IPS-18a (cell line): Measurements from ENCODE around the gene RBMS2.
"Not testable (repeated sequence)": the region's sequence is repeated elsewhere in the genome, so short reads cannot be mapped to it uniquely, and the experiment has no call there.

ENCODE experiments used
- H3K27ac ChIP-seq: one replicate; pipeline ENCODE4 v1.5.1; 2013; ENCODE audit warnings: low read length
- H3K27me3 ChIP-seq: one replicate; pipeline ENCODE4 v1.6.1; 2013; ENCODE audit warnings: mild to moderate bottlenecking, low read length; ENCODE audit not compliant: control insufficient read depth, insufficient read depth
- H3K36me3 ChIP-seq: one replicate; pipeline ENCODE4 v1.6.1; 2013; ENCODE audit warnings: low read depth, low read length; ENCODE audit not compliant: control insufficient read depth
- H3K4me1 ChIP-seq: one replicate; pipeline ENCODE4 v1.6.1; 2013; ENCODE audit warnings: low read depth, low read length; ENCODE audit not compliant: control insufficient read depth
- H3K4me3 ChIP-seq: one replicate; pipeline ENCODE4 v1.5.1; 2013; ENCODE audit warnings: low read length
- H3K9ac ChIP-seq: one replicate; pipeline ENCODE4 v1.6.1; 2013; ENCODE audit warnings: mild to moderate bottlenecking, low read length, moderate library complexity
- H3K9me3 ChIP-seq: one replicate; pipeline ENCODE4 v1.6.1; 2013; ENCODE audit warnings: low read depth, low read length; ENCODE audit not compliant: control insufficient read depth

The RBMS2 gene

GRCh38 chr12:56551070-56551469 lies 29.4 kb downstream of the RBMS2 start:
- Histone ChIP-seq H3K27me3 (no peaks in the 10 kb centered on the region), H3K36me3 (no peaks in the 10 kb centered on the region), H3K9ac (no peak overlapping the region), H3K27ac (no peak overlapping the region), H3K4me1 (no peaks in the 10 kb centered on the region), H3K9me3 (no peaks in the 10 kb centered on the region), H3K4me3 (no peak overlapping the region)

GRCh38 chr12:56565510-56566101 lies 44.0 kb downstream of the RBMS2 start:
- H3K4me1 ChIP-seq, result peaks cover 9% of the 10 kb centered on the region
- H3K9ac ChIP-seq, result no peak overlapping the region
- H3K9me3 ChIP-seq, result no peaks in the 10 kb centered on the region
- no peak overlapping the region for H3K4me3 ChIP-seq
- no peaks in the 10 kb centered on the region for H3K36me3 ChIP-seq
- H3K27ac ChIP-seq, result no peak overlapping the region
- H3K27me3 ChIP-seq, result no peaks in the 10 kb centered on the region

DNA sequence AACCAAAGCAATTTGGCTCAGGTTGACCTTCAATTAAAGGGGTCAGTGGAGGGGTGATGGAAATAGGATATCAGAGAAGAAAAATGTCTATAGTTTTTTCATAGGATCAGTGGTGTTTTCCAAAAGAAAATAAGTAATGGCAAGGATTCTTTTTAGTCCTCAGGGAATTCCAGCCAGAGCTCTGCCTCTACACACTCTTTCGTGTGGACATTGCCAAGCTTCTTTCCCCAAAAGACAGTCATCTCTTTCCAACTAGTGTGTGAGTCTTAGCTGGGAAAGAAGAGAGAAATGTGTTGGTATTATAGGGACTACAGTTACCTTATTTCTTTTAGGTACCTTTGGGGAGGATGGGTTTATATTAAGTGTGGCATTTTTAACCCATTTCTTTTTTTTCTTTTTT lies 46.5 kb downstream of the RBMS2 start:
- Histone ChIP-seq H3K4me1 (peaks cover 9% of the 10 kb centered on the region), H3K36me3 (no peaks in the 10 kb centered on the region), H3K4me3 (no peak overlapping the region), H3K9ac (no peak overlapping the region), H3K27me3 (no peaks in the 10 kb centered on the region), H3K9me3 (no peaks in the 10 kb centered on the region), H3K27ac (no peak overlapping the region)

DNA sequence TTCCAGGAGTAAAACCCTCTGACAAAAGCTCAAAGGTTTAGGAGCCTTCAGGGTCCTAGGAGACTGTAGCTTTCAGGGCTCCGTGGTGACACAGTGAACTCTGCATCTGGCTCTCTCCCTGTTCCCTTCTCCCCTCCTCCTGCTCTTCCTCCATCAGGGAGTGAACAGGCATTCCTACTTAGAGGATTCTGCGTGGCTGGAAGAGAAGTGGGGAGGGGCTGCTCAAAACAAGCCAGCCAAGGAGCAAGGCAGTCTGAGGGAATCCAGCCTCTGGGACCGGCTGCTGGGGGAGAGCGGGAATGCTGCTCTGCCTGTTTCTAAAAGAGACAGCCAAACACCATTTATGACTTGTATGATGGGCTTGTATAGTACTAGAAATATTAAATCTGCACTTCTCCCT lies 49.5 kb downstream of the RBMS2 start:
- no peak overlapping the region for H3K27ac ChIP-seq
- H3K27me3 ChIP-seq, result no peaks in the 10 kb centered on the region
- no peaks in the 10 kb centered on the region for H3K36me3 ChIP-seq
- no peak overlapping the region for H3K9ac ChIP-seq
- H3K4me3 ChIP-seq, result no peak overlapping the region
- H3K9me3 ChIP-seq, result no peaks in the 10 kb centered on the region
- no peaks in the 10 kb centered on the region for H3K4me1 ChIP-seq

- H3K36me3 ChIP-seq, result no peaks in the 10 kb centered on the region
Observed at GRCh38 chr12:56572288-56572687, 50.7 kb downstream of the RBMS2 start.

GRCh38 chr12:56574210-56574609 lies 52.6 kb downstream of the RBMS2 start:
- no peaks in the 10 kb centered on the region for H3K9me3 ChIP-seq
- no peak overlapping the region for H3K9ac ChIP-seq
- no peaks in the 10 kb centered on the region for H3K36me3 ChIP-seq
- no peaks in the 10 kb centered on the region for H3K27me3 ChIP-seq
- no peak overlapping the region for H3K27ac ChIP-seq
- no peak overlapping the region for H3K4me3 ChIP-seq
- no peaks in the 10 kb centered on the region for H3K4me1 ChIP-seq

More at GRCh38 chr12:56572288-56572687, 50.7 kb downstream of the RBMS2 start:
- Histone ChIP-seq H3K9me3 (no peaks in the 10 kb centered on the region), H3K9ac (no peak overlapping the region), H3K4me1 (no peaks in the 10 kb centered on the region), H3K27ac (no peak overlapping the region), H3K4me3 (no peak overlapping the region), H3K27me3 (no peaks in the 10 kb centered on the region)

DNA sequence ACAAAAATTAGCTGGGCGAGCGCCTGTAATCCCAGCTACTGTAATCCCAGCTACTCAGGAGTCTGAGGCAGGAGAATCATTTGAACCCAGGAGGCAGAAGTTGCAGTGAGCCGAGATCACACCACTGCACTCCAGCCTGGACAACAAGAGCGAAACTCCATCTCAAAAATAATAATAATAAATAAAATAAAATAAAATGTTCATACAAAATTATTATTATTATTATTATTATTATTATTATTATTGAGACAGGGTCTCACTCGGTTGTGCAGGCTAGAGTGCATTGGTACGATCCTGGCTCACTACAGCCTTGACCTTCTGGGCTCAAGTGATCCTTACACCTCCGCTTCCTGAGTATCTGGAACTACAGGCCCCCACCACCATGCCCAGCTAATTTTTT lies 55.6 kb downstream of the RBMS2 start:
- not testable (repeated sequence) for H3K9ac ChIP-seq, H3K36me3 ChIP-seq, H3K27ac ChIP-seq, H3K27me3 ChIP-seq, H3K9me3 ChIP-seq, H3K4me3 ChIP-seq, H3K4me1 ChIP-seq

DNA sequence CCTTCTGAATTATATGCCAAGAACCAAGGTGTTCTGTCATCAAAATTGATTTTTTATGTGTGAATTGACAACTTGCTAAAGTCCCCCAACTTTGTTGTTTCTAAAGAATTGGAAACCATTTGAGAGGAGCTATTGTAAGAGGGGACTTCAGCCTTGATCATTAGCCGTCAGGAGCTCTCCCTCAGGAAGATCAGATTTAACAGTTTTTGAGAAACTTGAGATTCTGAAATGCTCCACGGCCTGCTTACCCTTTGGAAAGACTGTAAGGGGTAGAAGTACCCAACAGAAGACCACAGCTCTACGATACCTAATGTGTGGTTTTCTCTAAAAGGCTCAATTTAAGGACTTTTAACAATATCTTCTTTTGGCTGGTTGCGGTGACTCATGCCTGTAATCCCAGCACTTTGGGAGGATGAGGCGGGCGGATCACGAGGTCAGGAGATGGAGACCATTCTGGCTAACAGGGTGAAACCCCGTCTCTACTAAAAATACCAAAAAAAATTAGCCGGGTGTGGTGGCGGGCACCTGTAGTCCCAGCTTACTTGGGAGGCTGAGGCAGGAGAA lies 57.4 kb downstream of the RBMS2 start:
- Histone ChIP-seq H3K4me3 (no peak overlapping the region), H3K4me1 (no peaks in the 10 kb centered on the region), H3K9me3 (no peaks in the 10 kb centered on the region), H3K9ac (no peak overlapping the region), H3K27me3 (no peaks in the 10 kb centered on the region), H3K27ac (no peak overlapping the region), H3K36me3 (no peaks in the 10 kb centered on the region)

- Histone ChIP-seq H3K27me3 (no peaks in the 10 kb centered on the region), H3K9me3 (no peaks in the 10 kb centered on the region), H3K4me1 (no peaks in the 10 kb centered on the region), H3K36me3 (no peaks in the 10 kb centered on the region), H3K4me3 (no peak overlapping the region), H3K9ac (no peak overlapping the region), H3K27ac (no peak overlapping the region)
Observed at GRCh38 chr12:56581418-56582145, 60.0 kb downstream of the RBMS2 start.

GRCh38 chr12:56585098-56585497 lies 63.5 kb downstream of the RBMS2 start:
- Histone ChIP-seq H3K9me3 (no peaks in the 10 kb centered on the region), H3K4me1 (peaks cover 12% of the 10 kb centered on the region), H3K27ac (no peak overlapping the region), H3K27me3 (no peaks in the 10 kb centered on the region), H3K4me3 (no peak overlapping the region), H3K9ac (no peak overlapping the region), H3K36me3 (no peaks in the 10 kb centered on the region)

DNA sequence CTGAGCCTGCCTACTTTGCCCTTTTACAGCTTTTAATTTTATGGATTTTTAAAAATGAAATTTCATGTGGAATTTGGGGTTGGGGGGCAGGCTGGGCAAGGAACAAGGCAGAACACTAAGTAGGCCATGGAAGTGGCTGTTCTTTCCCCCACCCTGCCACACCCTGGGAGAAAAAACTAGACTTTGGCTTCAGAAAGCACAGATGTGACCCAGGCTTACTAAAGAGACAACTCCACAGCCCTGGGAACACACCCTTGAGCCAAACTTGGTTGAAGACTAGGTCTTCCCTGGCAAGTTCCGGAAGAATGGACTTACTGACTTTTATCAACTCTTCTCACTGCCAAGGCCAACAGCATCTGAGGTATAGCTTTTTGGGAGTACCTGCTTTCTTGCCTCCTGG lies 68.2 kb downstream of the RBMS2 start:
- H3K9me3 ChIP-seq, result no peaks in the 10 kb centered on the region
- no peak overlapping the region for H3K4me3 ChIP-seq
- no peaks in the 10 kb centered on the region for H3K27me3 ChIP-seq
- no peaks in the 10 kb centered on the region for H3K36me3 ChIP-seq
- no peak overlapping the region for H3K27ac ChIP-seq
- H3K9ac ChIP-seq, result no peak overlapping the region
- peaks cover 18% of the 10 kb centered on the region for H3K4me1 ChIP-seq
